SH-SY5Y (cell line): ENCODE results near the gene B3GNT7.

Experiments
- GATA2 ChIP-seq: IDR thresholded peaks from 2 replicates; pipeline ENCODE4 v1.6.1; 2011; ENCODE audit warnings: mild to moderate bottlenecking, low read depth, low read length
- GATA3 ChIP-seq: IDR thresholded peaks from 2 replicates; pipeline ENCODE4 v1.6.1; 2011; ENCODE audit warnings: low read depth, mild to moderate bottlenecking, low read length, moderate library complexity

GRCh38 chr2:231409776-231410175, 14.3 kb downstream of the B3GNT7 start:
- TF ChIP-seq GATA2 (no peak), GATA3 (no peak)
